GM18907 (cell line): Measurements from ENCODE around the gene SIGMAR1.

Experiments used
- ATAC-seq: cut with Tn5 transposase; IDR thresholded peaks from one replicate; pipeline ENCODE4 v1.9.1; 2021; ENCODE audit warnings: mild to moderate bottlenecking, moderate library complexity; ENCODE audit not compliant: unreplicated experiment

SIGMAR1 gene

GRCh38 chr9:34606190-34606589 lies 31.4 kb downstream of the SIGMAR1 start:
- no peak for ATAC-seq

DNA sequence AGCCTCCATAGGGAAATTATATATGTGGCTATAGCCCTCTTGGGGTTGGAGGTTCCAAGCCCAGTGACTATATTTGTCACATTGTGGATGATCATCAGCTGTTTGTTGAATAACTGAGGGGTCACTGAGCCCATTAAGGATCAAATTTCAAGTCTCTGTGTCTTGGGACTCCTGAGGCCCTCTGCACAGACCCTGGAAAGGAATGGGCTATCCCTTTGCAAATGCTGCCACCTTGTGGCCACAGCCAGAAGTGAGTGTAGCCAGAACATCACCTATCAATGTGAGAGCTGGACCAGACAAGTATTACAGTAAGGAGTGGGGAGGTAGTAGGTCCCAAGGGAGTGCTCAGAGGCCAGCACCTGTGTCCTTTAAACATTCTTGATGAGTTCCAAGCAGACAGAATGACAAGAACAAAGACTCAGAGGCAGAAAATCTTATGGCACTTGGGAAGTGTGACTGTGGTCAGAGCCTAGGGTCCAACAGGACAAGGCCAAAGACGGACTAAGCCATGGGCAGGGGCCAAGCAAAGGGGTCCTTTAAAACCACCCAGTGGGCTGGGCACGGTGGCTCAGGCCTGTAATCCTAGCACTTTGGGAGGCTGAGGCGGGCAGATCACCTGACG lies 33.9 kb downstream of the SIGMAR1 start:
- peak; percentile 62 for ATAC-seq

- ATAC-seq, result no peak
Observed at GRCh38 chr9:34601937-34602573, 35.5 kb downstream of the SIGMAR1 start.

GRCh38 chr9:34600908-34601307 lies 36.7 kb downstream of the SIGMAR1 start:
- no peak for ATAC-seq

DNA sequence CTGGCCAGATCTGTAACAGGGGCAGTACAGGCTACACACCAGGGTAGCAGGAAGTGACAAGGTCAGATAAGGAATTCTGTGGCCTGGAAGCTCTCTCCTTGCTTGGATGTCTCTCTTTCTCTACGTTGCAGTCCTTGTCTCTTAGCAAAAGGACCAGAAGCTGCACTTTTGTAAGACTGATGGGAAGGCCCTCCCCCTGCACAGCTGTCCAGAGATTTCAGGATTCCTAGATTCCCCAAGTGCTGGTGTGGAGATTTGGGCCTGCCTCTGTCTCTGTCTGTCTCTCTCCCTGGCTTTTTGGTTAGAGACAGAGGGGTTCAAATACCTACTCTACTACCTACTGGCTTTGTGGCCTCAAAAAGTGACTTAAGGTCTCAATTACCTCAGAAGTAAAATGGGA lies 38.0 kb downstream of the SIGMAR1 start:
- no peak for ATAC-seq

DNA sequence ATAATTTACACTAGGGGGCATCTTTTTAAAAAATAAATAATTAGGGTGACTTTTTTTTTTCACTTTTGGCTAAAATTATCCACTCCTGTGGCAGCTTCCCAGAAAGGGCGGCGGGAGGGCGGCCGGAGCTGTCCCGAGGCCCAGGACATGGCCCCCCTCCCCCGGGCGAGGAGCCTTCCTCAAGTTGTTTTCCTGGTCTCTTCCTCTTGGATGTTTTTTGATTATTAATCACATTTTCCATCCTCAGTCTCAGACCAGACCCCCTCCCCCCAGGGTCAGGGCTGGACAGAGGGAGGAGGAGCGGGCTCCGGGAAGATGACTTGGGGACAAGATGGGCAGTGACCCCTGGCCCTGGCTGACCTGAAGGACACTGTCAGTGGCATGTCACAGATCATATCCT lies 43.4 kb downstream of the SIGMAR1 start:
- no peak for ATAC-seq

DNA sequence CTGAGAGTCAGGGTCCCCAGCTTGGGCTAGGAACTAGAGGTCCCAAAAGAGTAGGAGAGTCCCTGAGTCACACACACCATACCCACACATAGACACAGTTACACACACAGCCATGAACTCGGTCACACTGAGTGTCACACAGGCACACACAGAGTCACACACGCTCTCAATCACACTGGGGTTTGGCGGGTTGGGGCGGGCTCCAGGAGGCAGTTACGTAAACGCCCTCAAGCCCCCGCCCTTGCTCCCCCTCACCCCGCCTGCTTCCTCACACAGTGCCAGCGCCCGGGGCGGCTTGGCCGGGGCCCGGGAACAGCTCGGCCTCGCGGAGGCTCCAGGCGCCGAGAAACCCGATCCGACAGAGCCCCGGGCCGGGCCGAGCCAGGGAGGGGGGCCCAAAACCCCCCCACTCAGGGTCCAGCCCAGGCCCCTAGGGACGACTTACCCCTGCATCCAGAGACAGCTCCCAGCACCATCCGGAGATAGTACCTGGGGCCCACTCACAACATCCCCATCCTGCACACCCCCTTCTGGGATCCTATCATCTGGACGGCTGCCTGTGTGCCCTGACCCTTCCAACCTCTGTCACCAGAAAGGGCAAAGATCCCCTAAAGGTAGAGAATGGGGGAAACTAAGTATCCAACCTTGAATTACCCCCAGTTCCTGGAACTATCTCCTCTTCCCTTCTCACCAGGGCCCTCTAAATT lies 44.5 kb downstream of the SIGMAR1 start:
- ATAC-seq, result no peak

- no peak for ATAC-seq
Observed at GRCh38 chr9:34591917-34592866, 45.4 kb downstream of the SIGMAR1 start.

- peak; percentile 76 for ATAC-seq
Observed at GRCh38 chr9:34591248-34591916, 46.2 kb downstream of the SIGMAR1 start.

- no peak for ATAC-seq
Observed at GRCh38 chr9:34590381-34591247, 47.0 kb downstream of the SIGMAR1 start.

DNA sequence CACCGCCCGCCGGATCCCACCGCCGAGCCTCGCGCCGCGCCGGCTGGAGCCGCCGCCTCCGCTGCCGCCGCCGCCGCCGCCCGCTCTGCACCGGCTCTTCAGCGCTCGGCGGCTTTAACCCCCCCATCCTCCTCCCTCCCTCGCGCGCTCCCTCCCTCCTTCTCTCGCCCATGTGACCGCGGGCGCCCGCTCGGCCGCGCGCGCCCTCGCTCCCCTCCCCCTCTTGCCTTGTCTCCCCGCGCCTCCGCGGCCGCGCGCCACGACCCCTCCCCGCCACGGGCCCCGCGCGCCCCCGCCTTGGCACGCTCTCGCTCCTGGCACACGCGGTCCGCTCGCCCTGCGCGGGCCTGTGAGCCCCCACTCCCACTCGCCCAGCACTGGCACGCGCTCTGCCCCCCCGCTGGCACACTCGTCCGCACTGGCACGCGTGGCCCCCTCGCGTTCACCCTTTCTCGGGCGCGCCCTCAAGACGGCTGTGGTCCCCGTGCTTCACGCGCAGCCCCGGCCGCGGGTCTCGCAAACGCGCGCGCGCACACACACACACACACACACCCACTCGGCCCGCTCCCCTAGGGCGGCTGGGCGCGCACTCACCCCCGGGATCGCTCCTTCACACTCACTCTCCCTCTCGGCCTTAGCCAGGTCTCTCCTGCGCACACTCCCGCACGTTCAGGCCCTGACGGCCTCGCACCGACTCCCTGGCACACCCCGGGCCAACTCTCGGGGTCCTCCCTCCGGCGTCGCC lies 47.8 kb downstream of the SIGMAR1 start, which contains the start of gene CNTFR:
TSS of gene CNTFR (minus strand) at position 89 of the 745 bp plus-strand sequence. CDS start 20,743 bp downstream, outside the sequence.
- no peak for ATAC-seq

DNA sequence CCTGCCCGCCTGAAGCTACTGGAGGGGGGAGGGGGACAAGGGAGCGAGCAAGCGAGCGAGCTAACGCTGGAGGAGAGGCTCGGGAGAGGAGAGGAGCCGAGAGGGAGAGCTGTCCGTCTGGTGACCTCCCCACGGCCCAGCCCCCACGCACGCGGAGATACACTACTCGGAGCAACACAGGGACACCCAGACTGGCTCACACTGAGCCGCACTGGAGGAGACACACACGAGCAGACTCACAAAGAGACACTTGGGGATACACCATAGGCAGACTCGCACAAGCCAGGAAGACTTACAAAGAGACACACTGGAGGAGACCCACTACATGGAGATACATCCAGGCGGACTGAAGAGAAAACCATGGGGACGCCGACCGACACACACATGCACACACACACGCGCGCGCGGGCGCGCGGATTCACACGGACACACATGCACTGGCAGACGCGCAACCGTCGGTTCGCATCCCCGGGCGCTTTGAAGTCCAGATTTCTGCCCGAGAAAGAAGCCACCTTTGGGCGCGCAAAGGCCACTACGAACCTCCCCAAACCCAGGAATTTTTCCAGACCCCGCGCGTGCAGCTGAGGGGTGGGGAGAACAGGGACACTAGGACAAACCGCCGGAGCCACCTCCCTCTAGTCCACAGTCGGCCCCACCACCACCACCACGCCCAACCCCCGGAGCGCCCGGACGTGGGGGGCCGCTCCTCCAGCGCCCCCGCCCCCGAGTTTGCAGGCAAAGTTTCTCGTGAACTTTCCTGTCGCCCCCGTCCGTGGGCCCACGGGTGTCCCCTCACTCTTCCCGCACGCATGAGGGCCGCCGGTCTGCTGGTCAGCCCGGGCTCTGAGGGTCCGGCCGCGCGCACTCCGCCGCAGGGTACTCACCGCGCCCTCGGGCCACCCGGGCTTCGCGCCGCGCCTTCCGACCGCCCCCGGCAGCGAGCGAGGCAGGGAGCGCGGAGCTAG lies 48.6 kb downstream of the SIGMAR1 start:
- no peak for ATAC-seq

DNA sequence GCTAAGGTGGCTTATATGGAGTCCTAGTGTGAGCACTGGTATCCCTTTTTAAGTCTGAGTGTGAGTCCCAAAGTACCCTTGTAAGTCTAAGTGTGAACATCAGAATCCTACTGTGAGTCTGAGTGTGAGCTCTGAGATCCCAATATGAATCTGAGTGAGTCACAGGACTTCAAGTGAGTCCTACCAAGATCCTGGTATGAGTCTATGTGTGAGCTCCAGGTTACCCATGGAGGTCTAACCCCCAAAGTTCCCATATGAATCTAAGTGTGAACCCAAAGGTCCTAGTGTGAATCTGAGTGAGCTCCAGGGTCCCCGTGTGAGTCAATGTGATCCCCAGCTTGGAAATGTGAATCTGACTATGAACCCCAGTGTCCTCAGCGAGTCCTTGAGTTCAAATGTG lies 50.3 kb downstream of the SIGMAR1 start:
- ATAC-seq, result no peak

DNA sequence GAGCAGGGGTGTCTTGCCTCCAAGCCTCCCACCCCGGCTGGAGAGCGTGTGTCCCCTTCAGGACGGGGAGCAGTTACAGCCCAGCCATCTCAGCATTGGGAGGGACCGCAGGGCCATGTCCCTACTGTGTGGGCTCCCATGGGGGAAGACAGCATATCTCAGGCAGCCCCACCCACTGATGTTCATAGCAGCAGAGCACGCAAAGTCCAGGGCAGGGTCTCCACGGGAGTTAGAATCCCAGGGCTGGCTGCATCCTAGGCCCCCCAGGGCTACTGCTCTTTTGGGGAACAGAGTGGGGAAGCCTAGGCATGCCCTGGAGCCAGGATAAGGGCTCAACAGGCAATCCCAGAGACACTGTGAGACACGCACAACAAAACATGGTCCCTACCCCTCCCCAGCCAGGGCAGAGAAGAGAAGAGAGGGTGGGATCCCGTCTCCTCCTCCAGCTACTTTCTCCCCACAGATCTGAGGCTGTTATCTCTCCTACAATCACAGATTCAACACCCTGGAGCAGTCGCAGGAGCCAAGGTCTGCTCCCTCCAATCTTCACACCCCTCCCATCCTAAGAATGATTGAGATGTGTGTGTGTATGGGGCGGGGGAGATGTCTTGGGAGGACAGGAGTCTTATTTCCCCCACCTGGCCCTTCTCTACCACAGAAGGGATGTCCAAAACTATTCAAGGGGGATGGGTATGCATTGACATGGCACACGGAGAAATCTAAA lies 51.5 kb downstream of the SIGMAR1 start:
- ATAC-seq, result no peak

DNA sequence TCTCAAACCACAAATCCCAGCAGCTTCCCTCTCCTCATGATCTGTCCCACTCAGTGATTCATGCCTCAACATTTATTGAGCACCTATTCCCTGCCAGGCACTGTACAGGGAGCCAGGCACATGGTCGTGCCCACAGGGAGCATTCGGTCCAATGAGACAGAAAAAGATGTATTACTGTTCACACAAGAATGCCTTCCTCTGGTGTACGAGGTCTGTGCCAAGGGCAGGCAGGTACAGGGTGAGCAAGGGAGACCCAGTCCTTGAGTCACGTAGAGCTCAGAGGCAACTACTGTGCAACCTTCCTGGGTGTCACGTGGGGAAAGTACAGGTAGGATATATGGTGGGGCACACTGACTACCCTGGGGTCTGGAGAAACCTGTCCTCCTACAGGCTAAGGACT lies 52.6 kb downstream of the SIGMAR1 start:
- ATAC-seq, result no peak
